ENCODE data around the gene HMCN2.

- TF ChIP-seq CTCF (IDR thresholded peaks at IDR 0.05): no peak
- TF ChIP-seq POLR2A (IDR thresholded peaks at IDR 0.05): no peak
These were observed 167.2 kb downstream of the HMCN2 start for GRCh38 chr9:130432796-130433167.

All from right lobe of liver (tissue), 4 donors.